WTC11 (cell line): Measurements from ENCODE around the gene ZNF674.

Experiments
- ELF4 ChIP-seq: sonication (generic); formaldehyde crosslinking; IDR thresholded peaks from 2 replicates; pipeline ENCODE4 v1.8.1; 2022; ENCODE audit warnings: low read depth, mild to moderate bottlenecking, moderate library complexity, missing genetic modification reagents
- NR2C2 ChIP-seq: sonication (generic); formaldehyde crosslinking; IDR thresholded peaks from 2 replicates; pipeline ENCODE4 v1.8.0; 2022; ENCODE audit warnings: mild to moderate bottlenecking, missing genetic modification reagents
- TF ChIP-seq, protein P1 (sequence below): fragments of 200-600 bp; IDR thresholded peaks from 2 replicates; pipeline ENCODE4 v1.8.0; 2022; ENCODE audit warnings: antibody characterized with exemption

DNA sequence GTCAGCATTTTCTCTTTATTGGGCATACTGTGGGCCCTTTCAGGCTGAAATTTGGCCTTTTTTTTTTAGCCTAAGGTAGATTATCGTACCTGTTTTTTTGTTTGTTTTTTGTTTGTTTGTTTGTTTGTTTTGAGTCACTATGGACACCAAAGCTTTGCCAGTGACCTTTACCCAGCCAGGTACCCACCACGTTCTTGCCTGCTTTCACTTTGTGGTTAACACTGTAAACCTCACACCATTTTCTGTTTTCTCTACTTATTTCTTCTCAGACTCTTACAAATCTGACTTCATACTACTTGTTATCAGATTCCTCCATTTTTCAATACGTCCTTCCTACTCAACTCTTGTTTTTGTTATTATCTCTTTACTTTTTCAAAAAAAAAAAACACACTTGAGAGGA, 81.5 kb downstream of the ZNF674 start:
- TF ChIP-seq, protein P1, sequence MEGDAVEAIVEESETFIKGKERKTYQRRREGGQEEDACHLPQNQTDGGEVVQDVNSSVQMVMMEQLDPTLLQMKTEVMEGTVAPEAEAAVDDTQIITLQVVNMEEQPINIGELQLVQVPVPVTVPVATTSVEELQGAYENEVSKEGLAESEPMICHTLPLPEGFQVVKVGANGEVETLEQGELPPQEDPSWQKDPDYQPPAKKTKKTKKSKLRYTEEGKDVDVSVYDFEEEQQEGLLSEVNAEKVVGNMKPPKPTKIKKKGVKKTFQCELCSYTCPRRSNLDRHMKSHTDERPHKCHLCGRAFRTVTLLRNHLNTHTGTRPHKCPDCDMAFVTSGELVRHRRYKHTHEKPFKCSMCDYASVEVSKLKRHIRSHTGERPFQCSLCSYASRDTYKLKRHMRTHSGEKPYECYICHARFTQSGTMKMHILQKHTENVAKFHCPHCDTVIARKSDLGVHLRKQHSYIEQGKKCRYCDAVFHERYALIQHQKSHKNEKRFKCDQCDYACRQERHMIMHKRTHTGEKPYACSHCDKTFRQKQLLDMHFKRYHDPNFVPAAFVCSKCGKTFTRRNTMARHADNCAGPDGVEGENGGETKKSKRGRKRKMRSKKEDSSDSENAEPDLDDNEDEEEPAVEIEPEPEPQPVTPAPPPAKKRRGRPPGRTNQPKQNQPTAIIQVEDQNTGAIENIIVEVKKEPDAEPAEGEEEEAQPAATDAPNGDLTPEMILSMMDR: no peak
- TF ChIP-seq NR2C2 (CRISPR knock-in tag) (no peak), ELF4 (CRISPR knock-in tag) (no peak)
